Breast epithelium (tissue), 4 donors: ENCODE results near the gene NDOR1. TPM values are rescaled to one million over a fixed set of nuclear protein-coding genes. Genes with fewer than 3 reads are reported as not detected.

Experiments
- DNase-seq, 2 donors: peaks; one replicate each; pipeline ENCODE4 v3.0.0-alpha.2; 2019; ENCODE audit warnings: low spot score in 2 of 2
- H3K27ac ChIP-seq, 2 donors: fragments of 200-600 bp; sonication (generic) in 1 of 2; one replicate each; pipeline ENCODE4 v1.5.1; 2016 to 2019; ENCODE audit warnings: mild to moderate bottlenecking in 1 of 2
- H3K27me3 ChIP-seq, 2 donors: fragments of 200-600 bp; sonication (generic) in 1 of 2; one replicate each; pipeline versions ENCODE4 v1.5.1 to v1.6.0; 2017 to 2019; ENCODE audit warnings: control low read depth in 1 of 2, mild to moderate bottlenecking in 1 of 2
- H3K36me3 ChIP-seq: fragments of 200-600 bp; one replicate; pipeline ENCODE4 v1.5.1; 2019
- H3K4me1 ChIP-seq, 2 donors: fragments of 200-600 bp; sonication (generic); one replicate each; pipeline ENCODE4 v1.5.1; 2016 to 2019; ENCODE audit warnings: control low read depth in 1 of 2
- H3K4me3 ChIP-seq, 3 donors: fragments of 200-600 bp; sonication (generic); 1 replicate in 2 of 3; 2 replicates in 1 of 3; pipeline ENCODE4 v1.5.1; 2016 to 2019; ENCODE audit warnings: mild to moderate bottlenecking in 3 of 3, moderate library complexity in 2 of 3
- H3K9me3 ChIP-seq, 2 donors: fragments of 200-600 bp; sonication (generic) in 1 of 2; one replicate each; pipeline ENCODE4 v1.5.1; 2016 to 2019; ENCODE audit warnings: control low read depth in 1 of 2
- POLR2A ChIP-seq: fragments of 450-650 bp; IDR thresholded peaks from one replicate; pipeline ENCODE4 v1.6.1; 2016; ENCODE audit warnings: antibody characterized with exemption, mild to moderate bottlenecking, moderate library complexity
- POLR2AphosphoS5 ChIP-seq, 3 donors: sonication (generic); formaldehyde crosslinking; IDR thresholded peaks; one replicate each; pipeline ENCODE4 v1.6.1; 2017; ENCODE audit warnings: antibody characterized with exemption in 3 of 3
- intact Hi-C: fragments of 100-400 bp; cut with DNase I; formaldehyde crosslinking; loops from one replicate; pipeline ENCODE4 v1.15.1; 2023; ENCODE audit warnings: low total_unique reads
- total RNA-seq, 3 donors: library from RNA; depleted of rRNA; stranded (reverse); fragments of >200 nt; gene quantifications; one replicate each; pipeline ENCODE4 v1.1.0, GENCODE V29; 2016
- TF ChIP-seq, protein P1 (sequence below), 3 donors: fragments of 450-650 bp; IDR thresholded peaks; one replicate each; pipeline ENCODE4 v1.5.1; 2016 to 2017; ENCODE audit warnings: antibody characterized with exemption in 3 of 3, mild to moderate bottlenecking in 3 of 3, moderate library complexity in 3 of 3

NDOR1 gene
- total RNA-seq, 3 donors from 2014 or later = 4.6 to 9.5 (median 7.2) TPM

DNA sequence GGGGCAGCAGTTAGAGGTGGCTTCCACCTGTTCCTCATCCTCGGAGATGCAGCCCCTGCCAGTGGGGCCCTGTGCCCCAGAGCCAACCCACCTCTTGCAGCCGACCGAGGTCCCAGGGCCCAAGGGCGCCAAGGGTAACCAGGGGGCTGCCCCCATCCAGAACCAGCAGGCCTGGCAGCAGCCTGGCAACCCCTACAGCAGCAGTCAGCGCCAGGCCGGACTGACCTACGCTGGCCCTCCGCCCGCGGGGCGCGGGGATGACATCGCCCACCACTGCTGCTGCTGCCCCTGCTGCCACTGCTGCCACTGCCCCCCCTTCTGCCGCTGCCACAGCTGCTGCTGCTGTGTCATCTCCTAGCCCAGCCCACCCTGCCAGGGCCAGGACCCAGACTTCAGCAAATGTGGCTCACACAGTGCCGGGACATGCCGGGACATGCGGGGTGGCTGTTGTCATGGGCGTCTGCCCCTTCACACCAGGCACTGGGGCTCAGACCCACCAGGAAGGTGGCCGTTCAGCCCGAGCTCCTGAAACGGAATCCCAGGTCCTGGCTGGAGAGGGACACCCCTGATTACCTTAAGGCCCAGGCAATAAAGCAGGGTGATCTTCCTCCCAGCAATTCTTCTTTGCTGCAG lies 20.3 kb downstream of the NDOR1 start:
- H3K27me3 ChIP-seq = peaks cover 4 to 28% of the 10 kb centered on the region in 2 donors
- no peak overlapping the region for H3K4me3 ChIP-seq
- intact Hi-C loops = loop anchor here (5.0 kb wide), 1 partner anchor 94 kb away; no protein-coding TSS in a partner anchor
- DNase-seq = no peak
- H3K36me3 ChIP-seq = no peaks in the 10 kb centered on the region
- TF ChIP-seq POLR2AphosphoS5 (IDR thresholded peaks at IDR 0.05) (no peak), POLR2A (no peak)
- TF ChIP-seq, protein P1, sequence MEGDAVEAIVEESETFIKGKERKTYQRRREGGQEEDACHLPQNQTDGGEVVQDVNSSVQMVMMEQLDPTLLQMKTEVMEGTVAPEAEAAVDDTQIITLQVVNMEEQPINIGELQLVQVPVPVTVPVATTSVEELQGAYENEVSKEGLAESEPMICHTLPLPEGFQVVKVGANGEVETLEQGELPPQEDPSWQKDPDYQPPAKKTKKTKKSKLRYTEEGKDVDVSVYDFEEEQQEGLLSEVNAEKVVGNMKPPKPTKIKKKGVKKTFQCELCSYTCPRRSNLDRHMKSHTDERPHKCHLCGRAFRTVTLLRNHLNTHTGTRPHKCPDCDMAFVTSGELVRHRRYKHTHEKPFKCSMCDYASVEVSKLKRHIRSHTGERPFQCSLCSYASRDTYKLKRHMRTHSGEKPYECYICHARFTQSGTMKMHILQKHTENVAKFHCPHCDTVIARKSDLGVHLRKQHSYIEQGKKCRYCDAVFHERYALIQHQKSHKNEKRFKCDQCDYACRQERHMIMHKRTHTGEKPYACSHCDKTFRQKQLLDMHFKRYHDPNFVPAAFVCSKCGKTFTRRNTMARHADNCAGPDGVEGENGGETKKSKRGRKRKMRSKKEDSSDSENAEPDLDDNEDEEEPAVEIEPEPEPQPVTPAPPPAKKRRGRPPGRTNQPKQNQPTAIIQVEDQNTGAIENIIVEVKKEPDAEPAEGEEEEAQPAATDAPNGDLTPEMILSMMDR (IDR thresholded peaks at IDR 0.05) = no peak
- peak overlapping the region; percentile 53 to 78 for H3K27ac ChIP-seq
- H3K4me1 ChIP-seq = peaks cover 7% of the 10 kb centered on the region in 2 donors
- H3K9me3 ChIP-seq = no peaks in the 10 kb centered on the region

DNA sequence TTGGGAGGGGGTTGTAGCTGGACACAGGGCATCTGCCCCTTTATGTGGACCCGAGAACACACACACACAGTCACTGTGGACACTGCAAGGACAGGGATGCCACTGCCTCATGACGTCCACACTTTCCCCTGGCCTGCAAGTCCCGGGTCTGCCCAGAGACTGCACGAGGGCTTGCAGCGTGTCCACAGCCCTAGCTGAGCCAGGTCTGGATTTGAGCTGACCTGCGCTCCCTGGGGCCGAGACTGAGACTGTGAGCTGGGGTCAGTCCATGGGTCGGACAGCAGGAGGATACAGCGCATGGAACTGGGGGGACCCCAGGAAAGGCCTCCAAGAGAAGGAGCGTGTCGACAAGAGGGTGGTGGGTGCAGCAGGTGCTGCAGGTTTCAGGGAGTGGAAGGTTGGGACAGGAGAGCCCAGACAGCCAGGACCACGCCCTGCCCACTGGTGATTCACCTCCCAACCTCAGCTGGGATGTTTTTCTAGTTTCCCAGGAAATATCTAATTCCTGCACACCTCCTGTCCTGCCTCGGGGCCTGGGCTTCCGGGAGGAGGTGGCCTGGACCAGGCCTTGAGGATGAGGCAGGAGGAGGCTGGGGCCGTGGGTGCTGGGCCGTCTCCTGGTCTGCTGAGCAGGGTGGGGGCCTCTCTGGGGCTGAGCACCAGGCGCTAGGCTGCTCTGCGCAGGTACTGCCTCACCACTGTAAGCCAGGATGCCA lies 21.0 kb downstream of the NDOR1 start:
- peaks cover 4 to 35% of the 10 kb centered on the region in 2 donors for H3K27me3 ChIP-seq

DNA sequence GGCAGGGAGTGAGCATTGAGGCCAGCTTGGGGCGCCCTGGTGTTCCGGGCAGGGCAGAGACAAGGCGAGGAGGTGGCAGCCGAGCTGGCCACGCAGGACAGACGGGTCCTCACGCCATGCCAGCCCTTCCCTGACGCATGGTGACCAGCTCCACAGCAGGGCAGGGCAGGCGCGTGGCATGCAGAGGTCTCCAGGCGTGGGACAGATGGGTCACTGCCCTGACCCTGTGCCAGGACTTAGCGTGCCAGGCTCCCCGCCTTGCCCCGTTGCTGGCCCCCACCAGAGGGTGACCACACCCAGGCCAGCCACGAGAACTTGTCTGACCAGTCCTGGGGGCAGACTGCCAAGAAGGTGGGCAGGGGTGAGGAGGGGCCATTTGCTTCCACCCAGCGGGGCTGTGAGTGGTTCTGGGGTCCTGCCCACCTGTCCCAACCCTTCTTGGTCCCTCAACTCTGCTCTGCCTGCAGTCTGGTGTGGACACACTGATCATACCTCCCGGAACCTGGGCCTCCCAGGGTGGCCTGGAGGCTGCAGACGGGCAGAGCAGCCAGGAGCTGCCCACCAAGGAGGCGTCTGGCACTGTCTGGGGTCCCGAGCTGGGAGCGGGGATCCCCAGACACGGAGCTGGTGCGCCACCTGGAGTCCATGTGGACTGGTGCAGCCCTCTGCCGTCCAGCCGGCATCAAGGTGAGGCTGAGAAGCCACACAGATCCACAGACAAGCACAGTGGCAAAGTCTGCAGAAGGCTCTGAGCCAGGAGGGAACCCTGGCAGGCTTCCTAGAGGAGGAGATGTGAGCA lies 21.8 kb downstream of the NDOR1 start, which contains the start of gene RNF224:
Gene RNF224, plus strand, starts transcription at position 449 of the 799 bp plus-strand sequence. CDS start 834 bp downstream, outside the sequence.
- H3K27ac ChIP-seq = peak within 1 kb of the TSS; percentile 53 to 78
- no peak for TF ChIP-seq POLR2A
- TF ChIP-seq, protein P1 (IDR thresholded peaks at IDR 0.05) = peak; percentile 57 to 99 (median 89)
- peak in 1 of 3 donors; percentile 61 for TF ChIP-seq POLR2AphosphoS5 (IDR thresholded peaks at IDR 0.05)
- peaks cover 4 to 43% of the 10 kb centered on the region in 2 donors for H3K27me3 ChIP-seq

More for the DNA sequence above, 21.0 kb downstream of the NDOR1 start:
- no peak for DNase-seq
- peaks cover 7% of the 10 kb centered on the region in 2 donors for H3K4me1 ChIP-seq
- H3K9me3 ChIP-seq = no peaks in the 10 kb centered on the region
- H3K4me3 ChIP-seq = peak overlapping the region in 1 of 3 donors; percentile 25
- no peak for TF ChIP-seq POLR2A
- H3K27ac ChIP-seq = peak overlapping the region; percentile 53 to 78
- no peaks in the 10 kb centered on the region for H3K36me3 ChIP-seq
- intact Hi-C loops = loop anchor here (5.0 kb wide), 1 partner anchor 94 kb away; no protein-coding TSS in a partner anchor

DNA sequence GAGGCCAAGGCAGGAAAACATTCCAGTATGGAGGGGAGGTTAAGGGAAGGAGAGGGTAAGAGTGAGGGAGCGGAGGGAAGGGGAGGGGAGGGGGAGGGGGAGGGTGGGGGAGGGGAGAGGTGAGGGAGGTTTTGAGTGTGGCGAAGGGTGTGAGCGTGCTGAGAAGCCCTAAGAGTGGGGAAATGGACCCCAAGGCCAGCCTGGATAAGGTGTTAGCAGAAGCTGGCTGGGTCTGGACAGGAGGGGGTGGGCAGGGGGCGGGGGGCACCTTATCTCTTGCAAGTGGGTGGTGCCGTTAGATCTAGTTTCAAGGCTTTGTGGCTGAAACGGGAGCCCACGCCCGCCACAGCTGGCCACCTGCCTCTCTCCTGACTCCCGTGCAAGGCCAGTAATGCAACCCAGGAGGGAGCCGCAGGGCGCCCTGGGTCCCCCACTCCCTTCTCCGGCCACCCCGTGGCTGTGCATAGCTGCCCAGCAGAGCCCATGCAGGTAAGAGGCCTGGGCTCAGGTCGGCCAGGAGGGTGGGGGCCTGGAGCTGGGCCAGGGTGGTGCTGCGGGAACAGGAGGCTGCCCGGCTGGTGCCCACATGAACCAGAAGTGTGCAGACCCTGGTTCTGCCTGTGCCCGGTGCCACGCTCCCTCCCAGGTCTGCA lies 22.5 kb downstream of the NDOR1 start:
- Histone ChIP-seq H3K9me3 (no peaks in the 10 kb centered on the region), H3K27me3 (peaks cover 9 to 50% of the 10 kb centered on the region in 2 donors), H3K4me3 (no peak overlapping the region), H3K27ac (no peak overlapping the region), H3K4me1 (peaks cover 7% of the 10 kb centered on the region in 2 donors), H3K36me3 (no peaks in the 10 kb centered on the region)
- no peak for DNase-seq
- TF ChIP-seq POLR2AphosphoS5 (IDR thresholded peaks at IDR 0.05) (no peak), POLR2A (no peak)
- TF ChIP-seq, protein P1 (IDR thresholded peaks at IDR 0.05) = no peak
- intact Hi-C loops = loop anchor here (5.0 kb wide), 1 partner anchor 96 kb away; no protein-coding TSS in a partner anchor

More for the DNA sequence above, 21.8 kb downstream of the NDOR1 start, which contains the start of gene RNF224:
- Histone ChIP-seq H3K9me3 (no peaks in the 10 kb centered on the region), H3K4me3 (peak within 1 kb of the TSS in 2 of 3 donors; percentile 6 to 25), H3K4me1 (peaks cover 7% of the 10 kb centered on the region in 2 donors), H3K36me3 (no peaks in the 10 kb centered on the region)
- DNase-seq = peak; percentile 76 to 89
- intact Hi-C loops = loop anchor here (5.0 kb wide), 1 partner anchor 95 kb away; no protein-coding TSS in a partner anchor

DNA sequence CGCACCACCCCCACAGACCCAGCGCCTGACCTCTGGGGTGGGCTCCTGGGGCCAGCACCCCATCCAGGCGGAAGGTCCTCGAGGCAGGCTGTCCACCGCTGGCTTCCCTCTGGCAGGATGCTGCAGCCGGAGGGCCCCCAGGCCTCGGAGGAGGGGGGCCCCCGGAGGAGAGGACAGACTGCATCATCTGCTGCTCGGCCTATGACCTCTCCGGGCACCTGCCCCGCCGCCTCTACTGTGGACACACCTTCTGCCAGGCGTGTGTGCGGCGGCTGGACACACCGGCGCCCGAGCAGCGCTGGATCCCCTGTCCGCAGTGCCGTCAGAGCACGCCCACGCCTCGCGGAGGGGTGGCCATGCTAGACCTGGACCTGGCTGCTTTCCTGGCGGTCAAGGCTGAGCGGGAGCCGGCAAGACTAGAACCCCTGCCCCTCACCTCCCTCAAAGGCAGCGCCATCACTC lies 23.0 kb downstream of the NDOR1 start:
- TF ChIP-seq, protein P1 (IDR thresholded peaks at IDR 0.05) = no peak
- TF ChIP-seq POLR2A (no peak), POLR2AphosphoS5 (IDR thresholded peaks at IDR 0.05) (no peak)
- Histone ChIP-seq H3K27ac (no peak overlapping the region), H3K4me1 (peaks cover 7% of the 10 kb centered on the region in 2 donors), H3K9me3 (no peaks in the 10 kb centered on the region), H3K27me3 (peaks cover 9 to 56% of the 10 kb centered on the region in 2 donors), H3K4me3 (no peak overlapping the region), H3K36me3 (no peaks in the 10 kb centered on the region)
- no peak for DNase-seq
- intact Hi-C loops = loop anchor here (5.0 kb wide), 1 partner anchor 96 kb away; no protein-coding TSS in a partner anchor
